ENCODE results near the gene COPG2. TPM values are rescaled to one million over a fixed set of nuclear protein-coding genes. Genes with fewer than 3 reads are reported as not detected.

The COPG2 gene
- total and polyA plus RNA-seq, 2 donors (not counting 1 experiment from before 2014, with no cell fraction given), result 47.8 to 52.4 TPM

GRCh38 chr7:130500463-130500862 is 168.1 kb downstream of the COPG2 start:
- no peak for DNase-seq (ENCODE audit: low read depth in 2 of 2)
- no peaks in the 10 kb centered on the region for H3K27me3 ChIP-seq (ENCODE audit: control insufficient read depth, insufficient read depth, low read length)
- H3K9ac ChIP-seq (ENCODE audit: insufficient read depth, low read length), result no peak overlapping the region
- no peak overlapping the region for H3K27ac ChIP-seq (ENCODE audit: insufficient read depth, low read length)
- peaks cover under 1% of the 10 kb centered on the region for H3K79me2 ChIP-seq (ENCODE audit: control insufficient read depth, insufficient read depth, low read length)
- no peak overlapping the region for H3K4me2 ChIP-seq (ENCODE audit: extremely low read depth, insufficient read depth, low read length)
- no peaks in the 10 kb centered on the region for H3K4me1 ChIP-seq (ENCODE audit: control insufficient read depth, extremely low read depth, insufficient read depth, low read length)
- H3K36me3 ChIP-seq (ENCODE audit: control insufficient read depth, insufficient read depth, low read length), result no peaks in the 10 kb centered on the region
- H2AFZ ChIP-seq (ENCODE audit: low read length), result no peak overlapping the region
- no peaks in the 10 kb centered on the region for H3K9me3 ChIP-seq (ENCODE audit: control insufficient read depth, insufficient read depth, low read depth, low read length)
- H4K20me1 ChIP-seq (ENCODE audit: control insufficient read depth, extremely low read depth, insufficient read depth, low read length), result no peaks in the 10 kb centered on the region
- no peak for TF ChIP-seq EZH2 (IDR thresholded peaks at IDR 0.05; ENCODE audit: low read length, missing control alignments)
- no peak for TF ChIP-seq CTCF (conservative IDR thresholded peaks at IDR 0.05 in 1 of 2, IDR thresholded peaks at IDR 0.05 in 1 of 2; ENCODE audit: low read depth in 1 of 2, low read length in 2 of 2)
- H3K4me3 ChIP-seq (replicated peaks in 1 of 4; ENCODE audit: control extremely low read depth in 1 of 4, insufficient read depth in 1 of 4, low read depth in 3 of 4, low read length in 4 of 4), result no peak overlapping the region

DNA sequence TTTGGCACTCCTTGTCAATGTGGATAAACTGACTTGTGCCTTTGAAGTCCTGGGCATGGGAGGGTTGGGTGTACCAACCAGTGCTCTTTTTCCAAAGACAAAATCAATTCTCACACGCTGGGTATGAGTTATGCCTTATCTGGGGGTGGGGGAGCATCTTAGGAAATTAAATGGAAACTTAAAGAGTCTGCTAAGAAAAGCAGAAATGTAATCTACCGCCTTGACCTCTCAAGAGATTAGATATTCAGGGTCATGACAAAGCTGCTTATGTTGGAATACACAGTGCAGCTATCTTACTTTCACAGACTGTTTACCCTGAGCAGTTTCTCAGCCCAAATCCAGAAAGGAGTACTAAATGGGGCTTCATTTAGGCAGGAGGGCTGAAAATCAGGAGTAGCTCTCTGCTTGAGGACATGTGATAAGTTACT is 174.1 kb downstream of the COPG2 start:
- Histone ChIP-seq H3K4me2 (ENCODE audit: extremely low read depth, insufficient read depth, low read length) (peak overlapping the region; percentile 7), H3K4me3 (replicated peaks in 1 of 4; ENCODE audit: control extremely low read depth in 1 of 4, insufficient read depth in 1 of 4, low read depth in 3 of 4, low read length in 4 of 4) (peak overlapping the region; percentile 22 to 81 (median 60)), H4K20me1 (ENCODE audit: control insufficient read depth, extremely low read depth, insufficient read depth, low read length) (no peaks in the 10 kb centered on the region), H3K4me1 (ENCODE audit: control insufficient read depth, extremely low read depth, insufficient read depth, low read length) (no peaks in the 10 kb centered on the region), H3K79me2 (ENCODE audit: control insufficient read depth, insufficient read depth, low read length) (peaks cover 28% of the 10 kb centered on the region), H3K27me3 (ENCODE audit: control insufficient read depth, insufficient read depth, low read length) (no peaks in the 10 kb centered on the region), H3K36me3 (ENCODE audit: control insufficient read depth, insufficient read depth, low read length) (no peaks in the 10 kb centered on the region), H2AFZ (ENCODE audit: low read length) (no peak overlapping the region), H3K9me3 (ENCODE audit: control insufficient read depth, insufficient read depth, low read depth, low read length) (no peaks in the 10 kb centered on the region), H3K27ac (ENCODE audit: insufficient read depth, low read length) (no peak overlapping the region), H3K9ac (ENCODE audit: insufficient read depth, low read length) (no peak overlapping the region)
- DNase-seq (ENCODE audit: low read depth in 2 of 2), result peak; percentile 6 to 35
- TF ChIP-seq EZH2 (IDR thresholded peaks at IDR 0.05; ENCODE audit: low read length, missing control alignments) (no peak), CTCF (conservative IDR thresholded peaks at IDR 0.05 in 1 of 2, IDR thresholded peaks at IDR 0.05 in 1 of 2; ENCODE audit: low read depth in 1 of 2, low read length in 2 of 2) (no peak)

DNA sequence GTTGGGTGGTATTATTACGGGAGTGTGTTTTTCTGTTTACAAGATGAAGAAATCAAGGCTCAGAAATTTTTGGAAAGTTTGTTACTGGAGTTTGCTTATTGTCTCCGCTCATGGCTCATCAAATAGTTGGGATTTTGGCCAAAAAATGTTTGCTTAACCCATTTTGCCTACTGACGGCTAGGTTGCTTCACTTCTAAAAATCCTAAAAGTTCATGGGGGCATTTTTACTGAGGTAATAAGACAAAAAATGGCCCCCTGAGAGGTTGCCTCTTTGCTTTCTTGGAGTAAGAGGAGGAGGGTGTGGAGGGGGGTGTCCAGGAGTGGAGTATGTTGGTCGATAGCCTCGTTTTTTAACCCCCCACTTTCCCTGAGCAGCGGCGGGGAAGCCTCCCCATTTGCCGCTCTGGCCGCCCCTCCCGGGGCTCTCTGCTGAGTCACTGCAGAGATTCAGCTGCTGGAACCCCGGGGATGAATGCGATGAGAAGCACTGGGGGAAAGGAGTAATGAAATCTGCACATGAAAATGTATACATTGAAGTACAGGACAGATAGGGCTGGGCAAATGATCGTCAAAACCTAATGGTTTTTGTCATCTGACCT is 175.2 kb downstream of the COPG2 start:
- peak overlapping the region; percentile 34 for H3K4me2 ChIP-seq (ENCODE audit: extremely low read depth, insufficient read depth, low read length)
- H3K4me3 ChIP-seq (replicated peaks in 1 of 4; ENCODE audit: control extremely low read depth in 1 of 4, insufficient read depth in 1 of 4, low read depth in 3 of 4, low read length in 4 of 4), result peak overlapping the region; percentile 22 to 81 (median 60)
- peak overlapping the region; percentile 7 for H3K27ac ChIP-seq (ENCODE audit: insufficient read depth, low read length)
- H3K79me2 ChIP-seq (ENCODE audit: control insufficient read depth, insufficient read depth, low read length), result peaks cover 28% of the 10 kb centered on the region
- H3K9ac ChIP-seq (ENCODE audit: insufficient read depth, low read length), result no peak overlapping the region
- TF ChIP-seq CTCF (conservative IDR thresholded peaks at IDR 0.05 in 1 of 2, IDR thresholded peaks at IDR 0.05 in 1 of 2; ENCODE audit: low read depth in 1 of 2, low read length in 2 of 2) (no peak), EZH2 (IDR thresholded peaks at IDR 0.05; ENCODE audit: low read length, missing control alignments) (no peak)
- no peaks in the 10 kb centered on the region for H3K27me3 ChIP-seq (ENCODE audit: control insufficient read depth, insufficient read depth, low read length)
- peak; percentile 38 to 40 for DNase-seq (ENCODE audit: low read depth in 2 of 2)
- H3K4me1 ChIP-seq (ENCODE audit: control insufficient read depth, extremely low read depth, insufficient read depth, low read length), result peaks cover 4% of the 10 kb centered on the region
- H4K20me1 ChIP-seq (ENCODE audit: control insufficient read depth, extremely low read depth, insufficient read depth, low read length), result no peaks in the 10 kb centered on the region
- no peak overlapping the region for H2AFZ ChIP-seq (ENCODE audit: low read length)
- H3K9me3 ChIP-seq (ENCODE audit: control insufficient read depth, insufficient read depth, low read depth, low read length), result no peaks in the 10 kb centered on the region
- no peaks in the 10 kb centered on the region for H3K36me3 ChIP-seq (ENCODE audit: control insufficient read depth, insufficient read depth, low read length)

Measured in fibroblast of lung (primary cell).